ENCODE results near the gene KATNAL2.
A peak's percentile ranks its signal among the peaks of the same experiment; 100 is the strongest.

Gene KATNAL2

GRCh38 chr18:47110492-47111274 lies 193.3 kb downstream of the KATNAL2 start:
- no peak for DNase-seq (ENCODE audit: low read depth in 2 of 3, low spot score in 2 of 3)

- DNase-seq (ENCODE audit: low read depth in 2 of 3, low spot score in 2 of 3), result no peak
Observed at GRCh38 chr18:47113796-47114540, 196.6 kb downstream of the KATNAL2 start.

- DNase-seq (ENCODE audit: low read depth in 2 of 3, low spot score in 2 of 3), result no peak
Observed at GRCh38 chr18:47115205-47115604, 197.8 kb downstream of the KATNAL2 start.

GRCh38 chr18:47118981-47119380 lies 201.6 kb downstream of the KATNAL2 start:
- DNase-seq (ENCODE audit: low read depth in 2 of 3, low spot score in 2 of 3), result no peak

GRCh38 chr18:47120428-47120827 lies 203.0 kb downstream of the KATNAL2 start:
- no peak for DNase-seq (ENCODE audit: low read depth in 2 of 3, low spot score in 2 of 3)

GRCh38 chr18:47121146-47121545 lies 203.7 kb downstream of the KATNAL2 start:
- no peak for DNase-seq (ENCODE audit: low read depth in 2 of 3, low spot score in 2 of 3)

GRCh38 chr18:47141289-47141688 lies 223.9 kb downstream of the KATNAL2 start:
- DNase-seq (ENCODE audit: low read depth in 2 of 3, low spot score in 2 of 3), result no peak

GRCh38 chr18:47143153-47143552 lies 225.8 kb downstream of the KATNAL2 start:
- DNase-seq (ENCODE audit: low read depth in 2 of 3, low spot score in 2 of 3), result no peak

- no peak for DNase-seq (ENCODE audit: low read depth in 2 of 3, low spot score in 2 of 3)
Observed at GRCh38 chr18:47143899-47144485, 226.6 kb downstream of the KATNAL2 start.

- no peak for DNase-seq (ENCODE audit: low read depth in 2 of 3, low spot score in 2 of 3)
Observed at GRCh38 chr18:47146206-47146605, 228.8 kb downstream of the KATNAL2 start.

- DNase-seq (ENCODE audit: low read depth in 2 of 3, low spot score in 2 of 3), result no peak
Observed at GRCh38 chr18:47149457-47150028, 232.1 kb downstream of the KATNAL2 start.

- peak; percentile 62 to 73 (median 66) for DNase-seq (ENCODE audit: low read depth in 2 of 3, low spot score in 2 of 3)
Observed at GRCh38 chr18:47150029-47150823, 232.8 kb downstream of the KATNAL2 start, which contains the start of gene HDHD2. TSS of gene HDHD2 (minus strand) at chr18:47150500. CDS start at chr18:47136439, 14,061 bp downstream.

GRCh38 chr18:47150824-47151366 lies 233.5 kb downstream of the KATNAL2 start:
- DNase-seq (ENCODE audit: low read depth in 2 of 3, low spot score in 2 of 3), result no peak

- no peak for DNase-seq (ENCODE audit: low read depth in 2 of 3, low spot score in 2 of 3)
Observed at GRCh38 chr18:47151439-47151838, 234.0 kb downstream of the KATNAL2 start.
